ENCODE results near the gene LBHD2. TPM values are rescaled to one million over a fixed set of nuclear protein-coding genes. Genes with fewer than 3 reads are reported as not detected.
A peak's percentile ranks its signal among the peaks of the same experiment; 100 is the strongest.

Gene LBHD2
- total and polyA plus RNA-seq, 2 of the 13 experiments (the other 11 are each of a cell fraction or from before 2014, with no cell fraction given): 0.67 to 1.00 TPM

DNA sequence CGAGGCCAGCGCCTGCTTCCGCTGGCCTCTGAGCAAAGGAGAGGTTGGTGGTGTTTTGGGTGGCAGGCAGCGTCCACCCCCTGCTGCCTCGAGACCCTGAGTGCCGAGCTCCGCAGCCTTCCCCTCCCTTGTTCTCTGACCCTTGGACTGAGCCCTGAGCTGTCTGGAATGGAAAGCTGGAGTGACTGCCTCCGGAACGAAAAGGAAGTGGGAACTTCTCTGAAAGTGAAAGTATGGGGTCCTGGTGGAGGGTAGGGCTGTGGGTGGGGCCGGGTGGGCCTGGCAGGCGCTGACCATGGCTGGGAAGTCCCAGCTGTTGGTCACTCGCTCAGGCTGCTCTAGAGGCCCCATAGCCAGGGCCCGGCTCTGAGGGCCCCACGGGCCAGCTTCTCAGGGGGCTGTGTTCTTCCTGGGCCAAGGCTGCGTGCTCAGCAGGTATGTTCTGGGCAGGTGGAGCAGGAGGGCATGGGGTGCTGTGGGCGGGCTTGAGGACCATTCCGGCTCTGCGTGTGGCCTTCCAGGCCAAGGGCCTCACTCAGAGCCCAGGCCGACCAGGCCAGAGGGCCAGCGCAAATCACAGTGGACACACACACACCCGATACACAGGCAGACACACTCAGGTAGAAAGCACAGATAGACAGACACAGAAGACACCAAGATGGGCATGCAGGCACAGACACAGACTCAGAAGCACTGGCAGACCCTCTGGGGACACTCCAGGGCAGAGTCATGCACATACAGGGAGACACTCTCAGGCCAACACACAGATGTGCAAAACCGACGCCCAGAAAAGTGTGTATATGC is 10.6 kb downstream of the LBHD2 start, which contains the start of gene EXOC3L4 (continued):
- TF ChIP-seq, protein P1, sequence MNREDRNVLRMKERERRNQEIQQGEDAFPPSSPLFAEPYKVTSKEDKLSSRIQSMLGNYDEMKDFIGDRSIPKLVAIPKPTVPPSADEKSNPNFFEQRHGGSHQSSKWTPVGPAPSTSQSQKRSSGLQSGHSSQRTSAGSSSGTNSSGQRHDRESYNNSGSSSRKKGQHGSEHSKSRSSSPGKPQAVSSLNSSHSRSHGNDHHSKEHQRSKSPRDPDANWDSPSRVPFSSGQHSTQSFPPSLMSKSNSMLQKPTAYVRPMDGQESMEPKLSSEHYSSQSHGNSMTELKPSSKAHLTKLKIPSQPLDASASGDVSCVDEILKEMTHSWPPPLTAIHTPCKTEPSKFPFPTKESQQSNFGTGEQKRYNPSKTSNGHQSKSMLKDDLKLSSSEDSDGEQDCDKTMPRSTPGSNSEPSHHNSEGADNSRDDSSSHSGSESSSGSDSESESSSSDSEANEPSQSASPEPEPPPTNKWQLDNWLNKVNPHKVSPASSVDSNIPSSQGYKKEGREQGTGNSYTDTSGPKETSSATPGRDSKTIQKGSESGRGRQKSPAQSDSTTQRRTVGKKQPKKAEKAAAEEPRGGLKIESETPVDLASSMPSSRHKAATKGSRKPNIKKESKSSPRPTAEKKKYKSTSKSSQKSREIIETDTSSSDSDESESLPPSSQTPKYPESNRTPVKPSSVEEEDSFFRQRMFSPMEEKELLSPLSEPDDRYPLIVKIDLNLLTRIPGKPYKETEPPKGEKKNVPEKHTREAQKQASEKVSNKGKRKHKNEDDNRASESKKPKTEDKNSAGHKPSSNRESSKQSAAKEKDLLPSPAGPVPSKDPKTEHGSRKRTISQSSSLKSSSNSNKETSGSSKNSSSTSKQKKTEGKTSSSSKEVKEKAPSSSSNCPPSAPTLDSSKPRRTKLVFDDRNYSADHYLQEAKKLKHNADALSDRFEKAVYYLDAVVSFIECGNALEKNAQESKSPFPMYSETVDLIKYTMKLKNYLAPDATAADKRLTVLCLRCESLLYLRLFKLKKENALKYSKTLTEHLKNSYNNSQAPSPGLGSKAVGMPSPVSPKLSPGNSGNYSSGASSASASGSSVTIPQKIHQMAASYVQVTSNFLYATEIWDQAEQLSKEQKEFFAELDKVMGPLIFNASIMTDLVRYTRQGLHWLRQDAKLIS (CRISPR knock-in tag; IDR thresholded peaks at IDR 0.05): no peak
- TF ChIP-seq, protein P2, sequence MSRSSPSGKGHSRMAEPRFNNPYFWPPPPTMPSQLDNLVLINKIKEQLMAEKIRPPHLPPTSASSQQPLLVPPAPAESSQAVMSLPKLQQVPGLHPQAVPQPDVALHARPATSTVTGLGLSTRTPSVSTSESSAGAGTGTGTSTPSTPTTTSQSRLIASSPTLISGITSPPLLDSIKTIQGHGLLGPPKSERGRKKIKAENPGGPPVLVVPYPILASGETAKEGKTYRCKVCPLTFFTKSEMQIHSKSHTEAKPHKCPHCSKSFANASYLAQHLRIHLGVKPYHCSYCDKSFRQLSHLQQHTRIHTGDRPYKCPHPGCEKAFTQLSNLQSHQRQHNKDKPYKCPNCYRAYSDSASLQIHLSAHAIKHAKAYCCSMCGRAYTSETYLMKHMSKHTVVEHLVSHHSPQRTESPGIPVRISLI (CRISPR knock-in tag; IDR thresholded peaks at IDR 0.05; ENCODE audit: borderline replicate concordance): peak; percentile 4; the same call in 1 of the 2 replicates
- no peak; the same call in 1 of the 2 replicates for TF ChIP-seq NFE2L1 (CRISPR knock-in tag; IDR thresholded peaks at IDR 0.05; ENCODE audit: borderline replicate concordance)
- TF ChIP-seq SIN3A (IDR thresholded peaks at IDR 0.05; ENCODE audit: borderline replicate concordance, low read depth, low read length): peak; percentile 83; the same call in 1 of the 2 replicates
- TF ChIP-seq, protein P3, sequence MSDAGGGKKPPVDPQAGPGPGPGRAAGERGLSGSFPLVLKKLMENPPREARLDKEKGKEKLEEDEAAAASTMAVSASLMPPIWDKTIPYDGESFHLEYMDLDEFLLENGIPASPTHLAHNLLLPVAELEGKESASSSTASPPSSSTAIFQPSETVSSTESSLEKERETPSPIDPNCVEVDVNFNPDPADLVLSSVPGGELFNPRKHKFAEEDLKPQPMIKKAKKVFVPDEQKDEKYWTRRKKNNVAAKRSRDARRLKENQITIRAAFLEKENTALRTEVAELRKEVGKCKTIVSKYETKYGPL (CRISPR knock-in tag; IDR thresholded peaks at IDR 0.05): no peak
- TF ChIP-seq ISX (CRISPR knock-in tag; conservative IDR thresholded peaks at IDR 0.05): no peak
- TF ChIP-seq CBX5 (CRISPR knock-in tag; IDR thresholded peaks at IDR 0.05; ENCODE audit: borderline replicate concordance): no peak
- TF ChIP-seq ZKSCAN1 (IDR thresholded peaks at IDR 0.05; ENCODE audit: low read length): no peak
- TF ChIP-seq KDM2A (CRISPR knock-in tag; IDR thresholded peaks at IDR 0.05; ENCODE audit: borderline replicate concordance, low read depth): peak; percentile 37; the same call in 1 of the 2 replicates
- no peak for TF ChIP-seq MAFG (CRISPR knock-in tag; IDR thresholded peaks at IDR 0.05)
- TF ChIP-seq, protein P4, sequence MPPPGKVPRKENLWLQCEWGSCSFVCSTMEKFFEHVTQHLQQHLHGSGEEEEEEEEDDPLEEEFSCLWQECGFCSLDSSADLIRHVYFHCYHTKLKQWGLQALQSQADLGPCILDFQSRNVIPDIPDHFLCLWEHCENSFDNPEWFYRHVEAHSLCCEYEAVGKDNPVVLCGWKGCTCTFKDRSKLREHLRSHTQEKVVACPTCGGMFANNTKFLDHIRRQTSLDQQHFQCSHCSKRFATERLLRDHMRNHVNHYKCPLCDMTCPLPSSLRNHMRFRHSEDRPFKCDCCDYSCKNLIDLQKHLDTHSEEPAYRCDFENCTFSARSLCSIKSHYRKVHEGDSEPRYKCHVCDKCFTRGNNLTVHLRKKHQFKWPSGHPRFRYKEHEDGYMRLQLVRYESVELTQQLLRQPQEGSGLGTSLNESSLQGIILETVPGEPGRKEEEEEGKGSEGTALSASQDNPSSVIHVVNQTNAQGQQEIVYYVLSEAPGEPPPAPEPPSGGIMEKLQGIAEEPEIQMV (CRISPR knock-in tag; IDR thresholded peaks at IDR 0.05; ENCODE audit: low read depth): 0 out of 2 replicates have a peak, but pooled peaks have one; percentile 14
- no peak for TF ChIP-seq JDP2 (CRISPR knock-in tag; IDR thresholded peaks at IDR 0.05; ENCODE audit: borderline replicate concordance)
- TF ChIP-seq ZNF737 (CRISPR knock-in tag; IDR thresholded peaks at IDR 0.05; ENCODE audit: borderline replicate concordance): 0 out of 2 replicates have a peak, but pooled peaks have one; percentile 89
- 0 out of 2 replicates have a peak, but pooled peaks have one; percentile 26 for TF ChIP-seq BHLHE40 (IDR thresholded peaks at IDR 0.05; ENCODE audit: low read length)
